ENCODE data around the gene ABR.
A peak's percentile ranks its signal among the peaks of the same experiment; 100 is the strongest.
"Not testable (repeated sequence)": the region's sequence is repeated elsewhere in the genome, so short reads cannot be mapped to it uniquely, and the experiment has no call there.

Gene ABR

DNA sequence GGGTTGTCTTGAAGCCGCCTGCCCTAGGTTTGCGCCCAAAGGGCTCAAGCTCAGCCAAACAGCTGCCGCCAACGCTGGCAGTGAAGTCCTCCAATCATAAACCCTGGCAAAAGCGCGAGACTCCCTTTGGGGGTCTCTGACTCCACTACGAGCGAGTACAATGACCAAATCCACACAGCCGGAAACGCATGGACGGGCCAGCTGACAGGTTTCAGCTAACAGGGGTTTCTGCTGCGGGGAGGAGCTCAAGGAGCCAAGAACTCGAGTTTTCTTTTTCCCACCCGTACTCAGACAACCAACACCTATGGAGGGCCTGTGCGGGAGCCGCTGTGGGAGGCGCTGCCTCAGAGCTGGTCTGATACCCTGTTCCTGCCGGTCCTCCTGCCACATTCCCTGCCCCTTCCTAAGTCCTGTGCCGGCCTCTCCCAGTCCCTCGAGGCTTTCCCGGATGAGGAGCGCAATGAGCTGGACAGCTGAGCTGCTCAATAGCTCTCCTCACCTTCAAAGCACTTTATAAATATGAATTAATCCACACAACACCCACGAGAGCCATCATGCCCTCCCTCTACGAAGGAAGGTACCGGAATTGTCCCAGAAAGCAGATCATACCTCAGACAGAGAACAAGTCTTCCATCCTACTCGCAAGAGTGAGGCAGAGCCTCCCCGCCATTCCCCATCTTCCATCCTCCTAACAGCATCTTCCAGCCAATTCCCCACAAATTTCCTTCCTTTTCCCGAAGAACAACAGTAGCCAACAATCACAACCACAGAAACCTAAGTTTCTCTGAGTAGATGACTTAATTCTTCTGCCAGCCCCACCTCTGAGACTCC, 6.1 kb downstream of the ABR start:
- DNase-seq (ENCODE audit: low spot score): no peak

DNA sequence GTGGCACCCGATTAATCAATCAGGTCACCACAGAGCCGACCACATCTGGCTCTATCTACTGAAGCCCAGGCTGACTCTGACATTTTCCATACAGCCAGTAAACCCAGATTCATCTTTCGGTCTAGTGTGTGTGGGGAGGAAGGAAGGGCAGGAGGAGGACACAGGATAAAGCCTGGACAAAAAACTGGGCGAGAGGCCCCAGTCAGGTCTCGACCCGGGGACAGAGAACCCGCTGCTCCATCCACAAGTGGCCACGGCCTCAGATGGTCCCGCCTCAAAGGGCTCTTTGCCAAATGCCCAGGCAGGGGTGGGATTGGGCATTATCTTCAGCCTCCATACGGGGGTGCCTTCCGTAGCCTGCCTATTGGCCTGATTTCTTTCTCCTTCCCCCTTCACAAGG, 7.8 kb downstream of the ABR start:
- DNase-seq (ENCODE audit: low spot score): no peak

DNA sequence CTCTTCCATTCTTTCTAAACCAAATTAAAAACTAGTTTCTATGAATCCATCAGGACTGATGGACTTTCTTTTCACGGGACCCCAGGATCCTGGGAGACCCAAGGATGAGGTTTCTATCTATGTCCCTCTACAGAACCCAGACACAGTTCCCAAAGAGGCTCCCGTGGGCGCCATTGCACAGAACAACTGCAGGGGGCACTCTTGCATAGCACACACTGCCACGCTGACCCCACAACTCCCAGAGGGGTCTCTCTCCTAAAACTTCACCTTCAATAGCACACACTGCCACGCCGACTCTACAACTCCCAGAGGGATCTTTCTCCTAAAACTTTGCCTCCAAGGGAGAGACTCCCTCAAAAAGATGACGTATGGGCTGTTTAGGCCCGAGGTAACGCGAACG, 9.0 kb downstream of the ABR start:
- no peak for DNase-seq (ENCODE audit: low spot score)

DNA sequence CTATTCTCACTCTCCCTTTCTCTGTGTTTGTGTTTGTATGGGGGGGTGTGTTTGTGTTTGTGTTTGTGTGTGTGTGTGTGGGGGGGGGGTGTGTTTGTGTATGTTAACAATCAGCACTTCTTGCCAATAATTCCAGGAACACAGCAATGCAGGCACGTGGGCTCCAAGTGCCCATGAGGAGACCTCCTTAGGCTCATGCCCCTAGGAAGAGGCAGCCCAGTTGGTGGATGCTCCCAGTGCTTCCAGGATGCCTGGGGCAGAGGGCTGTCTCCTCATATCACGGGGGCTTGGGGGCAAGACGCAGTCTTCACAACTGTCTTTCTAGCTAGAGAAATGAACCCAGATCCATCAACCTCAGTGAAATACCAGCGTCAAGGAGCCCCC, 9.9 kb downstream of the ABR start:
- no peak for DNase-seq (ENCODE audit: low spot score)

DNA sequence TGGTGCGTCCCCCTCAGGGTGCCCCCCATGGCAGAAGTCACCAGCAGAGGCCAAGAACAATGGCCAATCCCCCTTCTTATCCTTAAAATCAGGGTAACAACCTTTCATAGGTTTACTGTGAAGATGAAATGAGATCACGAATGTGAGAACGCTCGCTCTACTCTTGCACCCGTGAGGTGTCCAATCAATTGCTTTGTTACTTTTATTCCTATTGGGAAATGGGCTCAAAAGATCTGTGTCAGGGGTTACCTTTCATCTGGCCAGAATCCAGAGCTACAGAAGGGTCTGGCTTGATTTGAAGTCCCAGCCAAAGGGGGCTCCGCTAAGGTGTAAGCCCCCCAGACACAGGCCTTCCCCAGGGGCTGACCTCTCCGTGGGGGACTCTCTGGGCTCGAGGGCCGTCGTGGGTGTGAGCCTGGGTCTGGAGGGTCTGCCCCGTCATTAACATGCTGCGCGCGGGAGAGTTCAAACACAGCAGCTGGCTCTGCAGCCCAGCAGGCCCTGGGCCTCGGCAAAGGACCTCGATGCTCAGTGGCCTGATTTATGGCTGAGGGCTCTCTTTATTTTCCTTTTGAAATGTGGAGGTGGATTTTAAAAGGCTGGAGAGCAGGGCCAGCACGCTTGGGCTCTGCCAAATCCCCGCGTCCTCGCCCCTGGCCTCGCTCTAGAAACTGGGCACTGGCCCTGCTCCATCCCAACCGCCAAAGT, 10.4 kb downstream of the ABR start:
- no peak for DNase-seq (ENCODE audit: low spot score)

DNA sequence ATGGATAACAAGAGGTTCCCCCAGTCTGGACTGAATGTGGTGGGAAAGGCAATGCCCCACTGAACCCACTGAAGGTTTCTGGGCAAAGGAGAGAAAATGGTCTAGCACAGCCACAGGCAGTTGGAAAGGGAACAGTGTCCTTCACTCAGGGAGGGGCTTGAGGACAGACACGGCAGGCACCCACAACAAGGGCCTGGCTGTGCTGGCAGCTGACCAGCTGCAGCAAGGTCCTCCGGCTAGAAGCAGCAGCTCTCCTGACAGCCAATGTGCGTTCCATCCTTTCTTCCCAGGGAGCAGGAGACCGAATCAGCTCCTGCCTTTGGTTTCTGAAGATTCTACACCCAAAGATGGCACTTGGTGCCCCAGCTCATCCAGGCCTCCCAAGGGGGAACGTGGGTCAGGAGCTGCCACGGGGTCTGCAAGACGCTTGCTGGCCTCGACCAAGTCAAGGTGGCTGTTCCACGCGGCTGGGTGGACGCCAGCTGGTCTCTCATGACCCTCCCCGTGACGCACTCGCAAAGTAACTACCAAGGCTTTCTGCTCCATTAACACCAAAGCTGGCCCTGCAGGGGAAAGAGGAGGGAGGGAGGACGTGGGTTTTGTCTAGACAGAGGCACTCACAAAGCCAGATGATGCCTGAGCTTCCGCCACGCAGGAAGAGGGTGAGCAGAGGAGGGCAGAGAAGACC, 11.1 kb downstream of the ABR start:
- no peak for DNase-seq (ENCODE audit: low spot score)

DNA sequence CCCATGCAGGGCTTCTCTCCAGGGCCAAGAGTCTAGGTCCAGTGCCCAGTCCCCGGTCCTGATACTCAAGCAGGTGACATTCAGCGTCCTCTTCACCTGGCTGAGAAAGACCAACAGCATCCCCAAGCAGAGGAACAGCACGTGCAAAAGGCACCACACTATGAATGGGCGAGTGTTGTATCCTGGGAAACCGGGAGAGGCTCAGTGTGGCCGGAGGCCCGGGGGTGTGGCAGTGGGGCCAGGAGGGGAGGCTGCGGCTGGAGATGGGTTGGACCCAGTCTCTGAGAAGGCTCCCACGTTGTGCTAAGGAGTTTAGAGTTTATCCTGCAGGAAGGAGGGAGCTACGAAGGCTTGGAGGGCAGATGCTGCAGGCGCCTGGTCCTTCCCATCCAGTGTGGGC, 13.5 kb downstream of the ABR start:
- DNase-seq (ENCODE audit: low spot score): no peak

DNA sequence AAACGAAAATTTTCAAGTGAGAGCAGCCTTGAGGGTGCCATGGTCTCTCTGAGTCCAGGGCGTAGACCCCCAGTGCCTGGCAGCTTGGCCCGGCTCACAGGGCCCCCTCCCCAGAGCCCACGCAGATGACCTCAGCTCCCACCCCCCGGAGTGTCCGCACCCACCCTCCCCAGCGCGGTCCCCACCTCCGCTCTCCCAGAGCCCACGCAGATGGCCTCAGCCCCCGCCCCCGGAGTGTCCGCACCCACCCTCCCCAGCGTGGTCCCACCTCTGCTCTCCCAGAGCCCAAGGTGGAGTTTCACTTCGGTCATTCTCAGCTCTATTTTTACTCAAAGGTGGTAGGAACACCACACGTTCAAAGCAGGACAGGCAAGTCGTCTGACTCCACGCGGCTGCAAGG, 13.9 kb downstream of the ABR start:
- no peak for DNase-seq (ENCODE audit: low spot score)

DNA sequence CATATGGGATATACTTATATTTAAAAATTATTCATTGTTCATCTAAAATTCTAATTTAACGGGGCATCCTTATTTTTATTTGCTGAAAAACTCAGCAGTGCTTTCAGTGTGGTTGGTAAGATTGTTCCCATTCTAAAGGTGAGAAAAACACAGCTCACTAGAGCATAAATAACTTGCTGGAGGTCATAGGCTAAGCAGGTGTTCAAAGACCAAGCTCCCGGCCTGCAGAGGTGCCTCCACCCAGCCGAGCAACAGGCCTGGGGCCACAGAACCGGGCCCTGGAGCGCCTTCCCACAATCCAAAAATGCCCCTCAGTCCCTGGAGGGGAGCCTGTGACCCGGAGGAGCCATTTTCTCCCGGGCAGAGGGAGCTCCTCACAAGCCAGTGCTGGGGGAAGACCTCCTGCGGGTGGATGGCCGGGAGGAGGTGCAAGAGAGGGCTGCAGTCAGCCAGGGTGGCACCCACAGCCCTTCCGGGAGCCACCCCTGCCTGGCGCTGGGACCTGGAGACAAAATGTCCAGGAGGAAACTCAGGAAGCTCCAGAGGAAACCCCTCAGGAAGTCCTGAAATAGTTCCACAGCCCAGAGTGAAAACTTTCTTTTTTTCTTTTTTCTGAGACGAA, 14.7 kb downstream of the ABR start:
- no peak for DNase-seq (ENCODE audit: low spot score)

DNA sequence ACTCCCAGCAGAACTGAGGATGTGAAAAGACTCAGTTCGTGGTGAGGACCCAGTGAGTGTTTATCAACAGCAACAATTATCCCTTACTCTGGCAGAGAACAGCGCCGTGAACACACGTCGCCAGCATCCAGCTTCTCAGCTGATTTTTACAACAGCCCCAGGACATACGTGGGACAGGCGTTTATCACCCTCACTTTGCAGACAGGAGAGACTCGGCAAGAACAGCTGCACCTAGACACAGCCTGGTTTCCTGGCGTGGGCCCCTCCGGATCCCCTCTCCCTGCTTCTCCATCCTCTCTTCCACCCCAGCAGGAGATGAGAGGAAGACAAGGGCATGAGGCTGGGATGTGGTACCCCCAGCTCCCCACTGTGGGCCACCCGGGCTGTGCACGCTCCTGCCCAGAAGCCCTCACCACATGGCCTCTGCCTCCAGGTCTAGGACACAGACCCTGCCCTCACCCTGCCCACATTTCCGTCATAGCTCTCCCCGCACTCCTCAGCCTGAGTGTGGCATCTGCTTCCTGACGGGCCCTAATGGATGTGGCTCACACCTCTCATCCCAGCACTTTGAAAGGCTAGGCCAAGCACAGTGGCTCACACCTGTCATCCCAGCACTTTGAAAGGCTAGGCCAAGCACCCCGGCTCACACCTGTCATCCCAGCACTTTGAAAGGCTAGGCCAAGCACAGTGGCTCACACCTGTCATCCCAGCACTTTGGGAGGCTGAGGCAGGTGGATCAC, 17.5 kb downstream of the ABR start:
- no peak for DNase-seq (ENCODE audit: low spot score)

DNA sequence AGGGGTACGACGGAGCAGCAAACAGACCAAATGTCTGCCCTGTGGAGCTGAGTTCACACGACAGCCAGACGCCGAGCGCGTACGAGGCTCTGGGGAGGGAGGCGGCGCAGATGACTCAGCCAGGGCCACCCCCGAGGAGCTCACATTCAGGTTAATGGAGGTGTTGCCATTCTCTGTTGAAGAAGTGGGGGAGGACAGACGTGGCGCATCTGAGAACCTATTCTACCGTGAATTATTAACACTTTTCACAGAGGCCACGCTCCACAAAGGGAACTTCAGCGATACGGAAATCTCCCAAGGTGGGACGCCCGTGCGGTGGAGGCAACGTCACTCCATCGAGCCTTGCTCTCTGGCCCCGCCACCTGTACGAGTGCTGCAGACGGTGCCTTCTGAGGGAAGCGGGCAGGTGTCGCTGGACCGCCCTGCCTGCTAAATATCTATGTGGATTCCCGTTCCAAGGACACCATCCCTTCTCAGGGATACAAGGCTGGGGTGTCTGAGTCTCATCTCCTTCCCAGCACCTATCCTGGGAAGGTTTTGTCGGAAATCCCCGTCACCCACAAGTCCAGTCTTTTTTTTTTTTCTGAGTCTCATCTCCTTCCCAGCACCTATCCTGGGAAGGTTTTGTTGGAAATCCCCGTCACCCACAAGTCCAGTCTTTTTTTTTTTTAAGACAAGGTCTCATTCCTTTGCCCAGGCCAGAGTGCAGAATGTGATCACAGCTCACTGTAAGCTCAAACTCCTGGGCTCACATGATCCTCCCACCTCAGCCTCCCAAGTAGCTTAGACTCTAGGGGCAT, 19.0 kb downstream of the ABR start:
- DNase-seq (ENCODE audit: low spot score): no peak

DNA sequence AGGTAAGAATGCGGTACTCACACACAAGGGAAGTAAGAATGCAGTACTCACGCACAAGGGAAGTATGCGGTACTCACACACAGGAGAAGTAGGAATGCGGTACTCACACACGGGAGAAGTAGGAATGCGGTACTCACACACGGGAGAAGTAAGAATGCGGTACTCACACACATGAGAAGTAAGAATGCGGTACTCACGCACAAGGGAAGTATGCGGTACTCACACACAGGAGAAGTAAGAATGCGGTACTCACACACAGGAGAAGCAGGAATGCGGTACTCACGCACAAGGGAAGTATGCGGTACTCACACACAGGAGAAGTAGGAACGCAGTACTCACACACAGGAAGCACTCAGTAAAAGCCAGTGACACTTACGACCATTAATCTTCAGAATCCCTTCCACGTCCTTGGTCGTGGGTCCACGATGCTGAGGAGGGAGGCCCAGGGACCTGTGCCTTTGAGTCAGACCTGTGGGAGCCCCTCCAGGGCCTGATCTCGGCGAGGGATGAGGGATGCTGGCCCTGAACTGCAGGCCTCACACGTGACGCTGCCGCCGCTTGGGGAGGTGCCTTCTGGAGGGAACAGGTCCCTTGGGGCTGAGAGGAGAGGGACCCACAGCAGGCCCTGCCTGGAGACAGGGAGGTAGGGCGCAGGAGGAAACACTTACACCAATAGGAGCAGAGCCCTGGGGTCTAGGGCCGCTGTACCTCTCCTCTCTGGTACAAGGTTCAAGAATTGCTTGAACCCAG, 20.2 kb downstream of the ABR start:
- DNase-seq (ENCODE audit: low spot score): no peak

DNA sequence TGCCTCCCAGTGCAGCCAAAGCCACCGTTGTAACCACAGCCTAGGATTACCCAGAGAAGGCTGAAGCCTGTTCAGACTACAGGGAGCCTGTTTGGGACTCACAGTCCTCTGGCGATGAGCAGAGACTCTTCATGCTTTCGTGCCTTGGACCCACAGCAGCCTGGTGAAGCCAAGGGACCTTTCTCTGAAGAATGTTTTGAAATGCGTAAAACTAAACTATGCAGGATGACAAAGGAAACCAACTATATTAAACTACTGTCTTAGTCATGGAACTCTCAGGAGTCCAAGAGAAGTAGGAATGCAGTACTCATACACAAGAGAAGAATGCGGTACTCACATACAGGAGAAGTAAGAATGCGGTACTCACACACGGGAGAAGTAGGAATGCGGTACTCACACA, 20.9 kb downstream of the ABR start:
- DNase-seq (ENCODE audit: low spot score): no peak

DNA sequence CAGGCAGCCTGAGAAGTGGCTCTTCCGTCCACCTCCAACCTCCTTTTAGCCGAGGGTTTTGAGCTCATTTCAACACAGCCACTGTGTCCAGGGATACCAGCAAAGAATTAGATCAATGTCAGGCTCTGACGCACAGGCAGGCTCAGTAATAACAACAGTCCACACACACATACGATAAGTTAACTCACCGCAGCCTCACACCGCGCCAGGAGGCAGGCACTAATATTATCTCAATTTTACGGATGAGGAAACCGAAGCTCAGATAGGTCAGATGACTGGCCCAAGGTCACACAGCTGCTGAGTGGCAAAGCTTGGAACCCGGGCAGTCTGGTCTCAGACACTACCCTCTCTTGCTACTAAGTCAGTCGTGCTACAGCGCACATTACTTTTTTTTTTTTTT, 22.9 kb downstream of the ABR start:
- DNase-seq (ENCODE audit: low spot score): no peak

DNA sequence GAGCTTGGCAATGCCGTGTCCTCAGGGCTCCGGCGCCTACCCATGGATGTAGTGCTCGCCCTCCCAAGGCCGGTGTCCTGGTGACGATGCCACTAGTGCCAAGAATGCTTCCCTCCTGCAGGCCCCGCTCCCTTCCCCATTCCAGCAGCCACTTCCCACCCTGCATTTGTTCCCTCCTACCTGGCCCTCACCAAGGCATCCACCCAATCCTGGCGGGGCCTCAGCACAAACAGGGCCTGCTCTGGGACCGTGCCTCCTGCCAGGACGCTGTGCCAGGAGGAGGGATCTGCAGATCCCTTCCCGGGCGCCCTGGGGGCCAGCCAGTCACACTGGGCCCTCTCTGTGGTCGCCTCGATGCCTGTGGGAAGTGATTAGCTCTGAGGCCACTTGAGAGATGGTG, 25.1 kb downstream of the ABR start:
- no peak for DNase-seq (ENCODE audit: low spot score)

DNA sequence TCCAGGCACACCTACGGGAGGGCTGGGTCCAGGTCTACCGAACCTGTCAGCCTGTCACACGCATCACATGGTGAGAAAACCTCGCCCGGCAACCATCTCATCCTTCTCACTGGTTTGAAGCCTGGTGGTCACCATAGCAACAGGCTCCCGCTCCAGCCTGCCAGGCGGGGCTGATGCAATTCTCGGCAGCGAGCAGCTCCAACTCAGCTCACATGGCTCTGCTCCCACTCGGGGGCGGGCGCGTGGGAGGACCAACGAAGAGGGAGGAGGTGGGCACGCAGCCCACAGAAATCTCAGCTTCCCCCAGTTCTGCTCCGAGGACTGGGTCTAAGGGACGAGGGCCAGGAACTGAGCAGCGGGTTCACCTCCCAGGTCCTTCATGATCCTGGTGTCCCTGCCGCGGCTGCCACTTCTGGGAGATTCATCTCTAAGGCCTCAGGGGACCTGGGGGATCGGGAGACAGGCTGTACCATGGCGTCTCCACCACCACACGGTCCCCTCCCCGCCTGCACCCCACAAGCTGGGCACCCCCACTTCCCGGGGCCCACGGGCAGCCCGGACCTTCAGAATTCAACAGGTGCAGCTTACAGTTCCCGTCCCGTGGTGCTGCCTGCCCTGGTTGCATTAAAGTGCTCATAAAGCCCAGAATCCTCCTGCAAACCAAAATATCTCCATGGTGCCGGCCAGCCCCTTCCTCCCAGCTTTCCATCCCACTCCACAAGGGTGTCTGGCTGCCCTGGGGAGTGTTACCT, 25.8 kb downstream of the ABR start:
- peak; percentile 94 for DNase-seq (ENCODE audit: low spot score)

DNA sequence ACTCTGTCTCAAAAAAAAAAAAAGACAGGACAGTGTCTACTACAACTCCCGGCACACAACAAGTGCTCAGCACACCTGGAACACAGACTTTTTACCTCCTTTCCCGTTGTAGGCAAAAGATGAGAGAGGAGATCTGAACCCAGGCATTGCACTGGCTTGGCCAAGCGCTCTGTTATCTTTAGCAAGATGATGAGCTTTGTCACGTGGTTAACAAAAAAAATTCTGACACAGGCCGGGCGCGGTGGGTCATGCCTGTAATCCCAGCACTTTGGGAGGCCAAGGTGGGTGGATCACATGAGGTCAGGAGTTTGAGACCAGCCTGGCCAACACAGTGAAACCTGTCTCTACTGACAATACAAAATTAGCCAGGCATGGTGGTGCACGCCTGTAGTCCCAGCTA, 27.2 kb downstream of the ABR start:
- DNase-seq (ENCODE audit: low spot score): not testable (repeated sequence)

DNA sequence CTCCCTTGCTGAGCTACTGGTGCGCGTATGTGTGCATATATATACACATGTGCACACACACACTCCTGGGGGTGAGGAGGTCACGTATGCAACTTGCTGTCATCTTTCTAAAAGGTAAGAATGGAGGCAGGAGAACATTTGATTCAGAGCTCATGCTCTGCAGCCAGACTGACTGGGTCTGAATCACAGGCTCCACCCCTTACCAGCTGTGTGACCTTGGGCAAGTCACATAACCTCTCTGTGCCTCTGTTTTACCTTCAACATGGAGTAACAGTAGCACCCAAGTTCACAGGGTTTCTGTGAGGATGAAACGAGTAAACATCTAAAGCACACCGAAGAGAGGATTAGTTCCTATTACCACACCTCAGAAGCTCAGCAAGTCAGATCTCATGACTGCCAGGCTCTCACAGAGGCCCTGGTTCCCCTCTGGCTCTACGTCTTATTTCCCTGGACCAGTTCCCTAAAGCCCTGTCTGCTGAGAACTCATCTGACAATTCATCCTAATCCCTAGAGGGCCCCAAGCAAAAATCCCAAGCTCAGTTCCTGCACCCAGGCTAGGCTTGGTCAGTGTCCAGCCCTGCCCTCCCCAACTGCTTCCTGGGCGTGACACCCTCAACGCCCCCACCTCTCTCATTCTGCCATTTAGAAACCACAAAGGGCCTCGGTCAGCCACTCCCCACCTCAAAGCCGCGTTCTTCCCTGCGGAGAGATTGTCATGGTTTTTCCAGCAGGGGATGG, 28.7 kb downstream of the ABR start:
- DNase-seq (ENCODE audit: low spot score): no peak

DNA sequence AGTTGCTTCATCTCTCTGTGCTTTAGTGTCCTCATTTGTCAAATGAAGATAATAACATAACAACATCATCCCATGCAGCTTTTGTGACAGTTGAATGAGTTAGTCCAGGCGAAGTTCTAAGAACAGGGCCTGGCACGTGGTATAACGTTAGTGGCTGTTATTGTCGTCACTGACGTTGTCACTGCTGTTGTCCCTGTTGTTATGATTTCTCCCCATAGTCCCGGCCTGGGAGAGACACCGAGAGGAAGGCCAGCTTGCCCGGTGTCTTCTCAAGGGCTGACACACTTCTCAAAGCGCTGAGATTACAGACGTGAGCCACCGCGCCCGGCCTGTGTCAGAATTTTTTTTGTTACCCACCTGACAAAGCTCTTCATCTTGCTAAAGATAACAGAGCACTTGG, 29.9 kb downstream of the ABR start:
- DNase-seq (ENCODE audit: low spot score): no peak
